Neural cell (in vitro differentiated cells): ENCODE results near the gene SPATS2. TPM values are rescaled to one million over a fixed set of nuclear protein-coding genes. Genes with fewer than 3 reads are reported as not detected.
"Not testable (repeated sequence)": the region's sequence is repeated elsewhere in the genome, so short reads cannot be mapped to it uniquely, and the experiment has no call there.

Source experiments
- H2AFZ ChIP-seq: fragments of 200-600, 300-800 bp; sonication (generic), shearing (Covaris generic); 2 replicates; pipeline ENCODE4 v1.6.0; 2014; ENCODE audit warnings: low read depth, mild to moderate bottlenecking, antibody characterized with exemption, low read length, moderate library complexity
- H3F3A ChIP-seq: fragments of 200-600 bp; shearing (Covaris generic); 2 replicates; pipeline ENCODE4 v1.6.1; 2016; ENCODE audit warnings: mild to moderate bottlenecking, moderate library complexity, mixed read lengths, antibody characterized with exemption, low read length; ENCODE audit not compliant: insufficient read depth, poor library complexity, severe bottlenecking
- H3K27ac ChIP-seq: fragments of 200-600, 300-800 bp; sonication (generic), shearing (Covaris generic); 2 replicates; pipeline ENCODE4 v1.5.1; 2014; ENCODE audit warnings: mild to moderate bottlenecking, low read length, moderate library complexity
- H3K27me3 ChIP-seq: fragments of 300-800, 200-600 bp; sonication (generic), shearing (Covaris generic); 2 replicates; pipeline ENCODE4 v1.6.0; 2014; ENCODE audit warnings: mild to moderate bottlenecking, low read depth, low read length, moderate library complexity; ENCODE audit not compliant: insufficient read depth
- H3K36me3 ChIP-seq: fragments of 300-800, 200-600 bp; sonication (generic), shearing (Covaris generic); 2 replicates; pipeline ENCODE4 v1.5.1; 2014; ENCODE audit warnings: mild to moderate bottlenecking, antibody characterized with exemption, low read length, moderate library complexity; ENCODE audit not compliant: insufficient read depth
- H3K4me2 ChIP-seq: fragments of 300-800, 200-600 bp; sonication (generic), shearing (Covaris generic); 2 replicates; pipeline ENCODE4 v1.6.0; 2014; ENCODE audit warnings: mild to moderate bottlenecking, low read length
- H3K4me3 ChIP-seq: fragments of 300-800, 200-600 bp; sonication (generic), shearing (Covaris generic); 2 replicates; pipeline ENCODE4 v1.5.1; 2014; ENCODE audit warnings: mild to moderate bottlenecking, low read length, moderate library complexity
- H3K79me2 ChIP-seq: fragments of 200-600 bp; shearing (Covaris generic); replicated peaks from 2 replicates; pipeline ENCODE4 v1.6.0; 2014; ENCODE audit warnings: mild to moderate bottlenecking, low read length, moderate library complexity; ENCODE audit not compliant: insufficient read depth
- H3K9ac ChIP-seq: fragments of 300-800, 200-600 bp; sonication (generic), shearing (Covaris generic); 2 replicates; pipeline ENCODE4 v1.6.1; 2016; ENCODE audit warnings: mild to moderate bottlenecking, low read length, mixed read lengths
- H3K9me2 ChIP-seq: fragments of 200-600 bp; shearing (Covaris generic); 2 replicates; pipeline ENCODE4 v1.6.1; 2016; ENCODE audit warnings: mild to moderate bottlenecking, low read length, mixed read lengths; ENCODE audit not compliant: insufficient read depth
- H3K9me3 ChIP-seq: fragments of 200-600, 300-800 bp; sonication (generic), shearing (Covaris generic); 2 replicates; pipeline ENCODE4 v1.6.1; 2016; ENCODE audit warnings: mild to moderate bottlenecking, mixed run types, low read length, moderate library complexity, mixed read lengths
- H4K20me1 ChIP-seq: fragments of 200-600 bp; shearing (Covaris generic); 2 replicates; pipeline ENCODE4 v1.6.1; 2016; ENCODE audit warnings: mild to moderate bottlenecking, mixed run types; ENCODE audit not compliant: insufficient read depth
- EP300 ChIP-seq: fragments of 450-650 bp; conservative IDR thresholded peaks from 2 replicates; pipeline ENCODE4 v1.6.1; 2014; ENCODE audit warnings: antibody characterized with exemption, mild to moderate bottlenecking, moderate library complexity; ENCODE audit not compliant: poor library complexity, severe bottlenecking
- EZH2 ChIP-seq: fragments of 200-600, 300-800 bp; shearing (Covaris generic), sonication (generic); IDR thresholded peaks from 2 replicates; pipeline ENCODE4 v1.6.1; 2014; ENCODE audit warnings: antibody characterized with exemption, low read length, borderline replicate concordance, mild to moderate bottlenecking; ENCODE audit not compliant: insufficient read depth, poor library complexity, severe bottlenecking
- MXI1 ChIP-seq: fragments of 450-650 bp; conservative IDR thresholded peaks from 2 replicates; pipeline ENCODE4 v1.6.1; 2014; ENCODE audit warnings: antibody characterized with exemption, mild to moderate bottlenecking; ENCODE audit not compliant: poor library complexity, severe bottlenecking
- POLR2AphosphoS5 ChIP-seq: IDR thresholded peaks from 2 replicates; pipeline ENCODE4 v1.6.1; 2012
- RAD21 ChIP-seq: fragments of 450-650 bp; conservative IDR thresholded peaks from 2 replicates; pipeline ENCODE4 v1.6.1; 2014; ENCODE audit warnings: antibody characterized with exemption, mild to moderate bottlenecking, moderate library complexity
- SMC3 ChIP-seq: fragments of 450-650 bp; conservative IDR thresholded peaks from 2 replicates; pipeline ENCODE4 v1.6.1; 2014; ENCODE audit warnings: antibody characterized with exemption, mild to moderate bottlenecking, moderate library complexity; ENCODE audit not compliant: poor library complexity
- TAF1 ChIP-seq: IDR thresholded peaks from 2 replicates; pipeline ENCODE4 v1.6.1; 2012; ENCODE audit warnings: low read depth
- polyA plus RNA-seq: library from polyadenylated mRNA; depleted of rRNA; stranded (reverse); fragments of >200 nt; gene quantifications from 2 replicates; pipeline ENCODE4 v1.2.3, GENCODE V29; 2014
- TF ChIP-seq, protein P1 (sequence below): IDR thresholded peaks from 2 replicates; pipeline ENCODE4 v1.6.1; 2012; ENCODE audit warnings: borderline replicate concordance
- TF ChIP-seq, protein P2 (sequence below): fragments of 450-650 bp; IDR thresholded peaks from 2 replicates; pipeline ENCODE4 v1.5.1; 2014; ENCODE audit warnings: antibody characterized with exemption, mild to moderate bottlenecking, moderate library complexity; ENCODE audit not compliant: poor library complexity, severe bottlenecking

SPATS2 gene
- polyA plus RNA-seq, 1 donor from 2014 or later: 58.4 TPM

DNA sequence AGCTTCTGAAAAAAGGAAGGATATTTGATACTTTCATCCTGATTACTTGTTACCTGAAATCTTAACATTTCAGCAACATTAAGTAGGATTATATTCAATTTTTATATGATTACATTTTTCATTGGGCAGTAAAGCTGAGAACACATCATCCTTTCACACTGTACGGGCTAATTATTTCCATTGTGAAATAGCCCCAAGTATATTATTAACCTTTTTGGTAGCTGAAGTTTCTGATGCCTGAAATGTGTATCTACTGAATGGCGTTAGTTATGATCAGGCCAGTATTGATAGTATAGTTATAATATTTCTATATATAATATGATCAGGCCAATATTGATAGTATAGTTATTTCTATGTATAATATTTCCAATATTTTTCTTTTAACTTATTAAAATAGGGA is 10.1 kb downstream of the SPATS2 start:
- Histone ChIP-seq H3K79me2 (peaks cover 20% of the 10 kb centered on the region), H3F3A (no peaks in the 10 kb centered on the region), H3K27ac (no peak overlapping the region), H3K9me3 (no peaks in the 10 kb centered on the region), H3K4me2 (no peak overlapping the region), H3K27me3 (no peaks in the 10 kb centered on the region), H4K20me1 (no peaks in the 10 kb centered on the region), H3K9me2 (no peaks in the 10 kb centered on the region), H2AFZ (no peak overlapping the region), H3K36me3 (no peaks in the 10 kb centered on the region), H3K9ac (no peak overlapping the region), H3K4me3 (no peak overlapping the region)
- no peak for TF ChIP-seq POLR2AphosphoS5
- TF ChIP-seq MXI1: no peak
- TF ChIP-seq SMC3: no peak
- TF ChIP-seq, protein P1, sequence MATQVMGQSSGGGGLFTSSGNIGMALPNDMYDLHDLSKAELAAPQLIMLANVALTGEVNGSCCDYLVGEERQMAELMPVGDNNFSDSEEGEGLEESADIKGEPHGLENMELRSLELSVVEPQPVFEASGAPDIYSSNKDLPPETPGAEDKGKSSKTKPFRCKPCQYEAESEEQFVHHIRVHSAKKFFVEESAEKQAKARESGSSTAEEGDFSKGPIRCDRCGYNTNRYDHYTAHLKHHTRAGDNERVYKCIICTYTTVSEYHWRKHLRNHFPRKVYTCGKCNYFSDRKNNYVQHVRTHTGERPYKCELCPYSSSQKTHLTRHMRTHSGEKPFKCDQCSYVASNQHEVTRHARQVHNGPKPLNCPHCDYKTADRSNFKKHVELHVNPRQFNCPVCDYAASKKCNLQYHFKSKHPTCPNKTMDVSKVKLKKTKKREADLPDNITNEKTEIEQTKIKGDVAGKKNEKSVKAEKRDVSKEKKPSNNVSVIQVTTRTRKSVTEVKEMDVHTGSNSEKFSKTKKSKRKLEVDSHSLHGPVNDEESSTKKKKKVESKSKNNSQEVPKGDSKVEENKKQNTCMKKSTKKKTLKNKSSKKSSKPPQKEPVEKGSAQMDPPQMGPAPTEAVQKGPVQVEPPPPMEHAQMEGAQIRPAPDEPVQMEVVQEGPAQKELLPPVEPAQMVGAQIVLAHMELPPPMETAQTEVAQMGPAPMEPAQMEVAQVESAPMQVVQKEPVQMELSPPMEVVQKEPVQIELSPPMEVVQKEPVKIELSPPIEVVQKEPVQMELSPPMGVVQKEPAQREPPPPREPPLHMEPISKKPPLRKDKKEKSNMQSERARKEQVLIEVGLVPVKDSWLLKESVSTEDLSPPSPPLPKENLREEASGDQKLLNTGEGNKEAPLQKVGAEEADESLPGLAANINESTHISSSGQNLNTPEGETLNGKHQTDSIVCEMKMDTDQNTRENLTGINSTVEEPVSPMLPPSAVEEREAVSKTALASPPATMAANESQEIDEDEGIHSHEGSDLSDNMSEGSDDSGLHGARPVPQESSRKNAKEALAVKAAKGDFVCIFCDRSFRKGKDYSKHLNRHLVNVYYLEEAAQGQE: no peak
- TF ChIP-seq, protein P2, sequence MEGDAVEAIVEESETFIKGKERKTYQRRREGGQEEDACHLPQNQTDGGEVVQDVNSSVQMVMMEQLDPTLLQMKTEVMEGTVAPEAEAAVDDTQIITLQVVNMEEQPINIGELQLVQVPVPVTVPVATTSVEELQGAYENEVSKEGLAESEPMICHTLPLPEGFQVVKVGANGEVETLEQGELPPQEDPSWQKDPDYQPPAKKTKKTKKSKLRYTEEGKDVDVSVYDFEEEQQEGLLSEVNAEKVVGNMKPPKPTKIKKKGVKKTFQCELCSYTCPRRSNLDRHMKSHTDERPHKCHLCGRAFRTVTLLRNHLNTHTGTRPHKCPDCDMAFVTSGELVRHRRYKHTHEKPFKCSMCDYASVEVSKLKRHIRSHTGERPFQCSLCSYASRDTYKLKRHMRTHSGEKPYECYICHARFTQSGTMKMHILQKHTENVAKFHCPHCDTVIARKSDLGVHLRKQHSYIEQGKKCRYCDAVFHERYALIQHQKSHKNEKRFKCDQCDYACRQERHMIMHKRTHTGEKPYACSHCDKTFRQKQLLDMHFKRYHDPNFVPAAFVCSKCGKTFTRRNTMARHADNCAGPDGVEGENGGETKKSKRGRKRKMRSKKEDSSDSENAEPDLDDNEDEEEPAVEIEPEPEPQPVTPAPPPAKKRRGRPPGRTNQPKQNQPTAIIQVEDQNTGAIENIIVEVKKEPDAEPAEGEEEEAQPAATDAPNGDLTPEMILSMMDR: no peak
- TF ChIP-seq EP300: no peak
- TF ChIP-seq RAD21: no peak
- TF ChIP-seq EZH2: no peak
- TF ChIP-seq TAF1: no peak

DNA sequence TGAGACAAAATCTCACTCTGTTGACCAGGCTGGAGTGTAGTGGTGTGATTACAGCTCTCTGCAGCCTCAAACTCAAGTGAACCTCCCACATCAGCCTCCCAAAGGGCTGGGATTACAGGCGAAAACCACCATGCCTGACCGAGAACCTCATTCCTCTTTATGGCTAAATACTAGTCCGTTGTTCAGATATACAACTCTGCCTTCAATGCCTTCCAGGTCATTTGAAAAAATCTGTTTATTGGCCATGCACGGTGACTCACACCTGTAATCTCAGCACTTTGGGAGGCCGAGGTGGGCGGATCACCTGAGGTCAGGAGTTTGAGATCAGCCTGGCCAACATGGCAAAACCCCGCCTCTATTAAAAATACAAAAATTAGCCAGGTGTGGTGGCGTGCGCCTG is 12.9 kb downstream of the SPATS2 start:
- not testable (repeated sequence) for H3K27me3 ChIP-seq, H3K4me2 ChIP-seq, H3K9me3 ChIP-seq, H4K20me1 ChIP-seq, H3K9me2 ChIP-seq, H3K9ac ChIP-seq, H3K36me3 ChIP-seq, H3K4me3 ChIP-seq, H3F3A ChIP-seq, H3K27ac ChIP-seq, H2AFZ ChIP-seq
- H3K79me2 ChIP-seq: peaks cover 11% of the 10 kb centered on the region

DNA sequence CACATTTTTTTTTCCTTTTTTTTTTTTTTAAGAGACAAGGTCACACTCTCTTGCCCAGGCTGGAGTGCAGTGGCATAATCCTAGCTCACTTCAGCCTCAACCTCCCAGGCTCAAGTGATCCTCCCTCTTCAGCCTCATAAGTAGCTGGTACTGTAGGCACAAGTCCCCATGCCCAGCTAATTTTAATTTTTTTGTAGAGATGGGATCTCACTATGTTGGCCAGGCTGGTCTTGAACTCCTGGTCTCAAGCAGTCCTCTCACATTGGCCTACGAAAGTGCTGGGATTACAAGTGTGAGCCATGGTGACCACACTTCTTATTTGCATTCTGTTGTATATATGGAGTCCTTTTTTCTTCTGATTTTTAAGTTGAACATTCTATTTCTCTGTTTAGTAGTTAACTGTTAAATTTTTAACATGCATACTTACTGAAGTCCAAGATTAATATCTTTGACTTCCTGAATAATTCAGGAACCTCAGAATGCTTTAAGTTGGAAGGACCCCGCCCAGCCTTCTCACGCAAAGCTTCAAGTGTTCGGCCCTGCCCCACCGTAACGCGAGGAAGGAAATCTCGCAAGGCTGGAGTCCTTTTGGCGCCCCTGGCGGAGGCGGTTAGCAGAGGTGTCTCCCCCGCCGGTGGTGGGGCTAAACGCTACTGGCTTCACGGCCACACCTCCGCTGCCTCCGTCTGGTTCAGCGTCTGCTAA is 21.6 kb downstream of the SPATS2 start:
- Histone ChIP-seq H3K36me3 (no peaks in the 10 kb centered on the region), H4K20me1 (no peaks in the 10 kb centered on the region), H3K9me3 (no peaks in the 10 kb centered on the region), H3K27me3 (no peaks in the 10 kb centered on the region), H2AFZ (no peak overlapping the region), H3F3A (no peaks in the 10 kb centered on the region), H3K27ac (no peak overlapping the region), H3K79me2 (peaks cover 11% of the 10 kb centered on the region), H3K4me3 (no peak overlapping the region), H3K4me2 (no peak overlapping the region), H3K9ac (no peak overlapping the region), H3K9me2 (no peaks in the 10 kb centered on the region)
- TF ChIP-seq TAF1 (no peak), MXI1 (no peak), RAD21 (no peak), POLR2AphosphoS5 (no peak)
